Upper lobe of right lung (tissue), 1 donor: Measurements from ENCODE around the gene TTLL8. TPM values are rescaled to one million over a fixed set of nuclear protein-coding genes. Genes with fewer than 3 reads are reported as not detected.

ENCODE experiments used
- ATAC-seq: fragments of 200-7000 bp; cut with Tn5 transposase; one replicate; pipeline ENCODE4 v1.9.1; 2020; ENCODE audit warnings: mild to moderate bottlenecking, moderate library complexity
- DNase-seq: peaks from one replicate; pipeline ENCODE4 v3.0.0-alpha.2; 2020
- H3K27ac ChIP-seq: fragments of 200-600 bp; one replicate; pipeline ENCODE4 v1.8.0; 2022
- H3K27me3 ChIP-seq: fragments of 200-600 bp; one replicate; pipeline ENCODE4 v1.8.0; 2022; ENCODE audit warnings: mild to moderate bottlenecking
- H3K36me3 ChIP-seq: fragments of 200-600 bp; one replicate; pipeline ENCODE4 v1.8.0; 2022
- H3K4me1 ChIP-seq: fragments of 200-600 bp; one replicate; pipeline ENCODE4 v1.8.0; 2022
- H3K4me3 ChIP-seq: fragments of 200-600 bp; one replicate; pipeline ENCODE4 v1.8.0; 2022; ENCODE audit warnings: mild to moderate bottlenecking
- H3K9me3 ChIP-seq: fragments of 200-600 bp; one replicate; pipeline ENCODE4 v1.8.0; 2022
- intact Hi-C: fragments of 100-400 bp; cut with DNase I; formaldehyde crosslinking; loops from one replicate; pipeline ENCODE4 v1.11.0; 2022
- total RNA-seq: library from RNA; stranded (reverse); fragmentation: NEBNext Ultra II Directional; extraction: Animal tissue kit (Norgen Biotek cat#: 25700); gene quantifications from one replicate; pipeline ENCODE4 v1.2.1, GENCODE V29; 2021
- TF ChIP-seq, protein P1 (sequence below): fragments of 200-600 bp; IDR thresholded peaks from one replicate; pipeline ENCODE4 v1.8.0; 2022; ENCODE audit warnings: antibody characterized with exemption
- donor health status: DM: no; HTN: yes; CAD: no; lungs with severe emphysema.

TTLL8 gene
- total RNA-seq, 1 donor from 2014 or later = not detected

DNA sequence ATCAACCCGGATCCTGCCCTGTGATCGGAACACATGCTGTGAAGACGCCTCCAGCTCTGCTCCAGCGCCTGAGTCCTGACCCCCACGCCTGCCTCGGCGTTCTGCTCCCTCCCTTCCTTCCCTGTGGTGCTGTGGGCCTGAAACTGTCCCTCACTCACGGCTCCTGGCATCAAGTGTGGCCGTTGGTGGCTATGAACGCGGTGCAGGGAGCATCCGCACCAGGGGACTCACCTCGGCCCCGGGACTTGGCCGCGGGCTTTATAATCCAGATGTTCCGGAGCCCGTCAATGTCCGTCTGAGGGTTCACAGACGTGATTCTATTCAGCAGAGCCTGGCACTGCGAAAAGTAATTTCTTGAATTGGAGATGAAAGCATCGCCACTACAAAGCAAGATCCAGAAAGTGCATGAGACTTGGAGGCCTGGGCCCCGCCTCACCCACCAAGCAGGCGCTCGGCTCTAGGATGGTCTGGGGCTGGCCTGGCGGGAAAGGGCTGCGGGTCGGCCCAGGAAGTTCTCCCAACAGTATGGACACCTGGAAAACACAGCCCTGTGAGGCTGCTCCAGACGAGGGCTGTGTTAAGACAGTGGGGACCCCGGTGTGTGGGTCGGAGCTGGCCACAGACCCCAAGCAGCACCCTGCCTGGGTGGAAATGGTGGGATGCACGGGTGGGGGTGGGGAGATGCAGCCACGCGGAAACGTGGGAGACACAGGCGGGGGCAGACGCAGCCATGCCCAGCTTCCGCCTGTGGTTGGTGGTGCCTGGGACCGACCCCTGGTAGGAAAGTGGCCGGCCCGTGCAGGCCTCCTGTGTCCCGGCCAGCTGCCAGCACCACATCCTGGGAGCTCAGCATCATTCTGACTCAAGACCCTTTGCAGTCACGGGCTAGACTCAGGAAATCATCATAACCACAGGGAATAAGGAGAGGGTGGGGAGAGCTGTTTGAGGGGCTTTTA lies 23.7 kb downstream of the TTLL8 start:
- DNase-seq (peak; percentile 53), ATAC-seq (no peak)
- Histone ChIP-seq H3K9me3 (no peaks in the 10 kb centered on the region), H3K36me3 (no peaks in the 10 kb centered on the region), H3K4me3 (no peak overlapping the region), H3K27me3 (peaks cover 12% of the 10 kb centered on the region), H3K27ac (no peak overlapping the region), H3K4me1 (peaks cover 6% of the 10 kb centered on the region)
- TF ChIP-seq, protein P1, sequence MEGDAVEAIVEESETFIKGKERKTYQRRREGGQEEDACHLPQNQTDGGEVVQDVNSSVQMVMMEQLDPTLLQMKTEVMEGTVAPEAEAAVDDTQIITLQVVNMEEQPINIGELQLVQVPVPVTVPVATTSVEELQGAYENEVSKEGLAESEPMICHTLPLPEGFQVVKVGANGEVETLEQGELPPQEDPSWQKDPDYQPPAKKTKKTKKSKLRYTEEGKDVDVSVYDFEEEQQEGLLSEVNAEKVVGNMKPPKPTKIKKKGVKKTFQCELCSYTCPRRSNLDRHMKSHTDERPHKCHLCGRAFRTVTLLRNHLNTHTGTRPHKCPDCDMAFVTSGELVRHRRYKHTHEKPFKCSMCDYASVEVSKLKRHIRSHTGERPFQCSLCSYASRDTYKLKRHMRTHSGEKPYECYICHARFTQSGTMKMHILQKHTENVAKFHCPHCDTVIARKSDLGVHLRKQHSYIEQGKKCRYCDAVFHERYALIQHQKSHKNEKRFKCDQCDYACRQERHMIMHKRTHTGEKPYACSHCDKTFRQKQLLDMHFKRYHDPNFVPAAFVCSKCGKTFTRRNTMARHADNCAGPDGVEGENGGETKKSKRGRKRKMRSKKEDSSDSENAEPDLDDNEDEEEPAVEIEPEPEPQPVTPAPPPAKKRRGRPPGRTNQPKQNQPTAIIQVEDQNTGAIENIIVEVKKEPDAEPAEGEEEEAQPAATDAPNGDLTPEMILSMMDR = no peak
- intact Hi-C loops = no loop called here

DNA sequence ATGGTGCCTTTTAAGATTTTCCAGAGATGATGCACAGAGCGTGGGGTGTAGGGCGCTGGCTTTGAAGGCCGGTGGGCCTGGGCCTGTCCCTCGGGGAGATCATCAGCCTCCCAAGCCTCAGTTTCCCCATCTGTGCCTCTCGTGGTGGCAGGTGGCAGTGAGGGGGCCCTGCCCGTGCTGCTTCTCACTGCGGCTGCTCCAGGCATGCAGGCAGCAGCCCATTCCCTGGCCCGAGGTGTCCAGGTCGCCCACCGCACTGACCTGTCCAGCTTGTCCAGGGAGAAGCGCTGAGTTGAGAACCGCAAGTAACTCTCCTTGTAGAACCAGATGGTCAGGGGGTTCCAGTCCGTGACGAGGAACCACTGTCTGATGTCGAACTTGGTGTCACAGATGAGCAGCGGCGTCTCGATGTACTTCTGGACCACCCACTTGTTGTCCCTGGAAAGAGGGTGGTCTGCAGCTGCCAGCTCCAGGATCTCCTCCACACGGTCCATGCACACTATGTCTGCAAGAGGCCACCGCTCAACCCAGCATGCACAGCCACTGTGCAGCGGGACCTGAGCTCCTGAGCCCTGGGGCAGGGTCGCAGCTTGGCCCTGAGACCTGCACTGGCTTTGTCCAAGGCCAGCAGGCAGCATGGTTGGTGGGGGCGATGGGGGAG lies 25.0 kb downstream of the TTLL8 start:
- H3K4me3 ChIP-seq = no peak overlapping the region
- peaks cover 12% of the 10 kb centered on the region for H3K27me3 ChIP-seq
- no peak for ATAC-seq
- peak; percentile 63 for DNase-seq
- TF ChIP-seq, protein P1 = no peak
- H3K9me3 ChIP-seq = no peaks in the 10 kb centered on the region
- H3K4me1 ChIP-seq = peaks cover 6% of the 10 kb centered on the region
- intact Hi-C loops = no loop called here
- H3K36me3 ChIP-seq = no peaks in the 10 kb centered on the region
- H3K27ac ChIP-seq = no peak overlapping the region

DNA sequence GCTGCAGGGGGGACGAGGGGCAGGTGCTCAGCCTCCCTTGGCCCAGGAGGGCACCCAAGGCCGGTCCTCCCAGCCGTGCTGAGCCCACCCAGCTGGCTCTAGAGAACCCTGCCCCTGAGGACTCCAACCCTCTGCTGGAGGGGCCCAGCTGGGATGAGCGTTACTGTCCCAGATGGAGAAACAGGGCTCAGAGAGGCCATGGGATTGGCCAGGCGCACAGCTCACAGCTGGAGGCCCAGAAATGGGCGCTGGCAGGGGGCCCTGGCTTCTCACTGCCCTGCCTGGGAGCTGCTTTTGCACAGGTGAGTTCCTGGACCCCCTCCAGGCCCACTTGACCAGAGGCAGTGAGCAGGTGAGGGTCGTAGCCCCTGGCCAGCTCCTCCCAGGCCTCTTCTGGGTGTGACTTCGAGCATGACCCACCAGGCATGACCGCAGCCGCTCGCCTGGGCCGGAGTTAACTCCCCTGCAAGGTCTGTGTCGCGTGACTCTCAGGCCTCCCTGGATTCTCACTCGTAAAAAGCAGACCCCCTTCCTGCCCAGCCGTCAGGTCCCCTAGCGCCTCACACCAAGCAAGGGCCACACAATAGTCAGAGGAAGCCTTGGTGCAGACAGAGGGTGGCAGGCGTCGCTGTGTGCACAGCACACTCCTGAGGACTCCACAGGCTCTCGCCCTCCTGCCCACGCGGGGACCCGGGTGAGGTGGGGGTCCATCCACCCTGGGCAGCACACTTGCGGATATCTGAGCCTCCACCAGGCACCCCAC lies 25.8 kb downstream of the TTLL8 start:
- H3K4me1 ChIP-seq = peaks cover 10% of the 10 kb centered on the region
- H3K9me3 ChIP-seq = no peaks in the 10 kb centered on the region
- peaks cover 12% of the 10 kb centered on the region for H3K27me3 ChIP-seq
- TF ChIP-seq, protein P1 = no peak
- no peak overlapping the region for H3K4me3 ChIP-seq
- intact Hi-C loops = no loop called here
- no peaks in the 10 kb centered on the region for H3K36me3 ChIP-seq
- no peak overlapping the region for H3K27ac ChIP-seq
- DNase-seq (peak; percentile 57), ATAC-seq (no peak)

DNA sequence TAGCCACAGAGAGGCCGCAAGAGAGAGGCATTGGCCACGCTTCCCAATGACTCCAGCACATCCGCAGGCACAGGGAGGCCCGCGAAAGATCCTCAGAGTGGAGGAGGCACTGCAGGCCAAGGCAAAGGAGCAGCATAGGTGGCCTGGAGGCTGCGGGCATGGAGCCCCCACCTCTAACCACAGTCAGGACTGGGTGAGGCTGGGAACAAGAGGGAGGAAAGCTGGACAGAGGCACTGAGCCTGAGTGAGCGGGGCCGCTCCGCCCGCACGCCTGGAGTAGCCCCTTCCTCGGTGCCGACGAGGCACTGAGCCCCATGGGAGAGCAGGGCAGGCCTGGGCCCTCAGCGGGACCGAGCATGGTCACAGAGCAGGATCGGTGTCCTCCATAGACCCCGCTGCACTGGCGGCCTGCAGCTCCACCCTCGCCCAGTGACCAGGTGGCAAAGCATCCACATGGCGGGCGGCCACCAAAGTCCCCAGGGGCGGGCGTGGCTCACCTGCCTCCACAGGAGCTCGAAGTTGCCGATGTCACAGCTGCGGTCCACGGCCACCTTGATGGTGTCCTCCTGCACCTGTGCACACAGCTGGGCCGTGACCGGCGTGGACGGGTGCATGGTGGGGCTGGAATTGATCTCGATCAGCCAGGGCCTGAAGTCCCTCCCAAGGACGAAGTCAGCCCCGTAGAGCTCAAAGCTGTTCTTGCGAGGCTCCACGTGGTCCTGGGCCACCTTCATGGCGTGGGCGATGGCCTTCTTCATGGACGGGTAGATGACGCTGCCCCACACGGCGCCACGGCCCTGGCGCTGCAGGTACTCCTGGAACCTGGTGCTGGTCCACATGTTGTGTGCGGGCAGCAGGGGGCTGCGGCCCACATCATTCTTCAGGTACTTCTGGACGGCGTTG lies 26.7 kb downstream of the TTLL8 start:
- TF ChIP-seq, protein P1 = no peak
- Histone ChIP-seq H3K9me3 (no peaks in the 10 kb centered on the region), H3K4me3 (no peak overlapping the region), H3K27ac (no peak overlapping the region), H3K27me3 (peaks cover 12% of the 10 kb centered on the region), H3K4me1 (peaks cover 10% of the 10 kb centered on the region), H3K36me3 (no peaks in the 10 kb centered on the region)
- intact Hi-C loops = loop anchor here (2.0 kb wide), 1 partner anchor 101 kb away; no protein-coding TSS in a partner anchor
- no peak for ATAC-seq
- peak; percentile 58 for DNase-seq
